ENCODE results near the gene CDC42EP1. TPM values are rescaled to one million over a fixed set of nuclear protein-coding genes. Genes with fewer than 3 reads are reported as not detected.
"Not testable (repeated sequence)": the region's sequence is repeated elsewhere in the genome, so short reads cannot be mapped to it uniquely, and the experiment has no call there.

Gene CDC42EP1
- total RNA-seq, 1 experiment from 2014 or later, result 68.7 TPM

- DNase-seq (ENCODE audit: low spot score), result no peak
Observed at GRCh38 chr22:37534445-37534844, 25.8 kb upstream of the CDC42EP1 start.

GRCh38 chr22:37535159-37535558 is 25.1 kb upstream of the CDC42EP1 start:
- DNase-seq (ENCODE audit: low spot score), result no peak

GRCh38 chr22:37538590-37539357 is 21.5 kb upstream of the CDC42EP1 start:
- DNase-seq (ENCODE audit: low spot score), result peak; percentile 89

- not testable (repeated sequence) for DNase-seq (ENCODE audit: low spot score)
Observed at GRCh38 chr22:37539790-37540189, 20.5 kb upstream of the CDC42EP1 start.

GRCh38 chr22:37542416-37542815 is 17.9 kb upstream of the CDC42EP1 start:
- DNase-seq (ENCODE audit: low spot score), result not testable (repeated sequence)

GRCh38 chr22:37542959-37543358 is 17.3 kb upstream of the CDC42EP1 start:
- no peak for DNase-seq (ENCODE audit: low spot score)

- DNase-seq (ENCODE audit: low spot score), result peak; percentile 70
Observed at GRCh38 chr22:37544955-37545702, 15.2 kb upstream of the CDC42EP1 start.

- DNase-seq (ENCODE audit: low spot score), result peak; percentile 74
Observed at GRCh38 chr22:37545703-37546436, 14.4 kb upstream of the CDC42EP1 start.

GRCh38 chr22:37546437-37547250 is 13.6 kb upstream of the CDC42EP1 start:
- peak; percentile 39 for DNase-seq (ENCODE audit: low spot score)

GRCh38 chr22:37547251-37547741 is 13.0 kb upstream of the CDC42EP1 start:
- no peak for DNase-seq (ENCODE audit: low spot score)

GRCh38 chr22:37549704-37550059 is 10.6 kb upstream of the CDC42EP1 start:
- peak; percentile 27 for DNase-seq (ENCODE audit: low spot score)

GRCh38 chr22:37550921-37551320 is 9.4 kb upstream of the CDC42EP1 start:
- not testable (repeated sequence) for DNase-seq (ENCODE audit: low spot score)

GRCh38 chr22:37551981-37552380 is 8.3 kb upstream of the CDC42EP1 start:
- DNase-seq (ENCODE audit: low spot score), result no peak

GRCh38 chr22:37552524-37553163 is 7.6 kb upstream of the CDC42EP1 start:
- no peak for DNase-seq (ENCODE audit: low spot score)

- DNase-seq (ENCODE audit: low spot score), result no peak
Observed at GRCh38 chr22:37553725-37554124, 6.6 kb upstream of the CDC42EP1 start.

- no peak for DNase-seq (ENCODE audit: low spot score)
Observed at GRCh38 chr22:37555029-37555428, 5.3 kb upstream of the CDC42EP1 start.

GRCh38 chr22:37556710-37557109 is 3.6 kb upstream of the CDC42EP1 start:
- DNase-seq (ENCODE audit: low spot score), result no peak

- peak; percentile 58 for DNase-seq (ENCODE audit: low spot score)
Observed at GRCh38 chr22:37557321-37558001, 2.8 kb upstream of the CDC42EP1 start.

GRCh38 chr22:37558815-37559214 is 1.5 kb upstream of the CDC42EP1 start:
- no peak for DNase-seq (ENCODE audit: low spot score)

GRCh38 chr22:37559521-37559900 is 769 bp upstream of the CDC42EP1 start:
- DNase-seq (ENCODE audit: low spot score), result no peak

All from HT-29 (cell line).